IPS-18a (cell line): Measurements from ENCODE around the gene NAP1L1.

ENCODE experiments used
- H3K27ac ChIP-seq: one replicate; pipeline ENCODE4 v1.5.1; 2013; ENCODE audit warnings: low read length
- H3K27me3 ChIP-seq: one replicate; pipeline ENCODE4 v1.6.1; 2013; ENCODE audit warnings: mild to moderate bottlenecking, low read length; ENCODE audit not compliant: control insufficient read depth, insufficient read depth
- H3K36me3 ChIP-seq: one replicate; pipeline ENCODE4 v1.6.1; 2013; ENCODE audit warnings: low read depth, low read length; ENCODE audit not compliant: control insufficient read depth
- H3K4me1 ChIP-seq: one replicate; pipeline ENCODE4 v1.6.1; 2013; ENCODE audit warnings: low read depth, low read length; ENCODE audit not compliant: control insufficient read depth
- H3K4me3 ChIP-seq: one replicate; pipeline ENCODE4 v1.5.1; 2013; ENCODE audit warnings: low read length
- H3K9ac ChIP-seq: one replicate; pipeline ENCODE4 v1.6.1; 2013; ENCODE audit warnings: mild to moderate bottlenecking, low read length, moderate library complexity
- H3K9me3 ChIP-seq: one replicate; pipeline ENCODE4 v1.6.1; 2013; ENCODE audit warnings: low read depth, low read length; ENCODE audit not compliant: control insufficient read depth

The NAP1L1 gene

GRCh38 chr12:76013603-76014002 is 70.9 kb downstream of the NAP1L1 start:
- Histone ChIP-seq H3K9me3 (no peaks in the 10 kb centered on the region), H3K36me3 (no peaks in the 10 kb centered on the region), H3K9ac (no peak overlapping the region), H3K27ac (no peak overlapping the region), H3K4me1 (peaks cover 11% of the 10 kb centered on the region), H3K27me3 (no peaks in the 10 kb centered on the region), H3K4me3 (no peak overlapping the region)

DNA sequence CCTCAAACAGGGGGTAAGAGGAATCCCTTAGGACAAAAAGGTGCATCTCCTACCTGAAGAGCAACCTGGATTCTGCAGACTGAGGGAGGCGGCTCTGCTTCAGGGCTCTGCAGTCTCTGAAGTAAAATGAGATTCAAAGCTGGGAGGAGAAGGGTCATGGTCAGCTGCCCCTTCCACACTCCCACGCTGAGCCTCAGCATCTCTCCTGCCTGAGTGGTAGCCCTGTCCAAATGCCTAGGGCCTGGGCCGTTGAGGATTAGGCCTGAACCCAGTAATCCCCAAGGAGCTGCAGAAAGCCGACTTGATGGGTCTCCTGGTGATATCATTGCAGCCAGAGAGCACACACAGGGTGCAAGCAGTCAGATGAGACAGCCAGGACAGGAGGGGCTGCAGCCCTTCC is 71.8 kb downstream of the NAP1L1 start:
- Histone ChIP-seq H3K27me3 (no peaks in the 10 kb centered on the region), H3K4me3 (no peak overlapping the region), H3K27ac (no peak overlapping the region), H3K9ac (no peak overlapping the region), H3K36me3 (no peaks in the 10 kb centered on the region), H3K9me3 (no peaks in the 10 kb centered on the region), H3K4me1 (peaks cover 6% of the 10 kb centered on the region)

DNA sequence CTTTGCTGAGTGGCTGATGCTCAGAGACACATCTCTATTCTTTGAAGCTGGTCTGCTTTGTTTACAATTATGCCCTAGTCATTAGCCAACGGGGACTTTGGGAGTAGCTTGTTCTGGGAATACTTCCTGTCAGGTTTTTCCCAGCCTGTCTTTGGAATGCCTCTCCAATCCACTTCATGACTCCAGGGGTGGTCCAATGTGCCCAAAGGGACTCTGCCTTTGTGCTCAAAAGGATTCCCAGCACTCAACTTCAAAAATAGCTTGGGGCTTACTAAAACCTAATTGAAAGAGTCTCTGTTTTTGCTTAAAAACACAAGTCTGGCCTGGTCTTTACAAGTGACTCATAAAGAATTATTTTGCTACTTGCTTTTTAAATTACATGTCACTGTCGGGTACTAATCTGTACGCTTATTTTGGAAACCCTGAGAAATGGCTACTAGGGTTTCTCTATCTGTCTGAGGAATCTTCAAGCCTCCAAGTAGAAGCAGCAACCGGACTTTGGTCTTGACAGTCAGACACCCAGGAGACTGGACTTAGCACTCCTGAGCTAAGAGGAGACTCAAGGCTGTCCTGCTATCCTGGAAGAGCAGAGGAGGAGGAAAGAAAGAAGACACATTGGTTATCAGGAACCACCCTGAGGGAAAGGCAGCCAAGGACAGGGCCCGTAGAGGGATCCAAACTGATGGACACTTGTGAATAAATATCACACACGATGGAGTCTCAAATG is 73.6 kb downstream of the NAP1L1 start:
- Histone ChIP-seq H3K36me3 (no peaks in the 10 kb centered on the region), H3K9ac (no peak overlapping the region), H3K4me3 (no peak overlapping the region), H3K4me1 (peaks cover 16% of the 10 kb centered on the region), H3K27me3 (no peaks in the 10 kb centered on the region), H3K27ac (no peak overlapping the region), H3K9me3 (no peaks in the 10 kb centered on the region)

DNA sequence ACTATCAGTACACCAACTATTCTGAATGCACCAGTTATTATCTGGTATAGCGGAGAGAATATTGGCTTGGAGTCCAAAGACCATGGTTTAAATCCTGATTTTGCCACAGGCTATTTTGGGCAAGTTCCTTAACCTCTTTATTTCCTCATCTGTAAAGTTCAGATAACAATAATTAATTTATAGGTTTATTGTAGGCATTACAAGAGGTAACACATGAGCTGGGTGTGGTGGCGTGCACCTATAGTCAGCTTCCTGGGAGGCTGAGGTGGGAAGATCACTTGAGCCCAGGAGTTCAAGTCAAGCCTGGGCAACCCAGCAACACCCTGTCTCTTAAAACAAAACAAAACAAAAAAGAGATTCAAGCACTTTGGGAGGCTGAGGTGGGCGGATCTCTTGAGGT is 76.1 kb downstream of the NAP1L1 start:
- no peaks in the 10 kb centered on the region for H3K9me3 ChIP-seq
- no peaks in the 10 kb centered on the region for H3K27me3 ChIP-seq
- H3K36me3 ChIP-seq, result no peaks in the 10 kb centered on the region
- H3K9ac ChIP-seq, result no peak overlapping the region
- H3K4me3 ChIP-seq, result no peak overlapping the region
- peaks cover 16% of the 10 kb centered on the region for H3K4me1 ChIP-seq
- H3K27ac ChIP-seq, result no peak overlapping the region

DNA sequence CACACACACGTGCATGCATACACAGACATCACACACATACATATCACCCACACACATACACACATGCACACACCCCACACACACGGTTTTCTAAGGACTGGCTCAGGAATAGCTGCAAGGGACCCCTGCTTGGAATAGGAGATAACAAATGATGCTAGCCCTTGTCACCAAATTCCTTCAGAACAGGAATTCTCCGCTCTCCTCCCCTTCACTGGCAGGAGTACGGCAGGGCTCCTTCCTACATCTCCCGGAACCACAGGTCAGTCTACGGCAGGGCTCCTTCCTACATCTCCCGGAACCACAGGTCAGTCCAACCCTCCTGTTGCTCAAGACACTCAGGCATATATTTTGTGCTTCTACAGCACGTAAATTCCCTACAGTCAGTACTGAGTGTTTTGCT is 76.8 kb downstream of the NAP1L1 start:
- Histone ChIP-seq H3K9me3 (no peaks in the 10 kb centered on the region), H3K27ac (no peak overlapping the region)

DNA sequence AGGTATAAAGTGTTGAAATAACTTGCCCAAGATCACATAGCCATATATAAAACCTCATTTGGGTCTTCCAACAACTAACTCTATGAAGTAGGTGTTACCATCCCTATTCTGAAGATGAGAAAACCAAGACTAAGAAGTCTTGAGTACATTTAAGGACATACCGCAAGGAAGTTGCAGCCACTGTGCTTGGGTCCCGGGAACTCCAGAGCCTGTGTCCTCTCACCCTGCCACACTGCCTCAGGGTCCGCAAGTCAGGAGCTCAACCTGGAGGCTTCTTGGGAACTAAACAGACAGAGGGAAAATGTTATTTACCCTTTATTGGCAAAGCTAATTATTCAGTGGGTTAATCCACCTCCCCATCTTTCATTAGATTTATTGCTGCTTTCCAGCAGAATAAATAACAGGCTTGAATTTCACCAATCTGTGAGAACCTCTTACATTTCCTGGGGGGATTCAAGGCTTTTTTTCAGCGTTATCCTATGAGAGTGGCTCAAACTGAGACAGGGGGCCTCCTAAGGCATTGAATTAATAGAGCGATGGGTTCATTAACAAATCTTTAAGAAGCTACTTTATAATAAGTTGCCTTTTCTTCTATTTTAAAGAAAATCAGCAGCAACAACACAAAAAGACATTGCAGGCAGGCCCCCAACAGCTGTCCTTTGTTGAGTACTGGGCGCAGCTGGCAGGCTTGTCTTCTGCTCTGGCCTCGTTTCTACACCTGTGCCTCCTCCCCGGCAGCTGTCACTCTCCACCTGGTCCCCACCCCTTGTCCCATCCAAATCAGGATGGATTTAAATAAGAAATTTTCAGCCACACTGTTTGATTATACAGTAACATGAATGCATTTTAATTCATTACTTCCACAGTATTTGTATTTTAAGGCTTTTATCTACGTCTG is 78.2 kb downstream of the NAP1L1 start:
- H3K4me1 ChIP-seq, result peaks cover 16% of the 10 kb centered on the region
- no peaks in the 10 kb centered on the region for H3K36me3 ChIP-seq
- no peaks in the 10 kb centered on the region for H3K27me3 ChIP-seq
- H3K9me3 ChIP-seq, result no peaks in the 10 kb centered on the region
- no peak overlapping the region for H3K27ac ChIP-seq
- no peak overlapping the region for H3K9ac ChIP-seq
- H3K4me3 ChIP-seq, result no peak overlapping the region

More for the DNA sequence above, 76.8 kb downstream of the NAP1L1 start:
- H3K27me3 ChIP-seq, result no peaks in the 10 kb centered on the region
- H3K36me3 ChIP-seq, result no peaks in the 10 kb centered on the region
- H3K4me1 ChIP-seq, result peaks cover 16% of the 10 kb centered on the region
- no peak overlapping the region for H3K9ac ChIP-seq
- no peak overlapping the region for H3K4me3 ChIP-seq

DNA sequence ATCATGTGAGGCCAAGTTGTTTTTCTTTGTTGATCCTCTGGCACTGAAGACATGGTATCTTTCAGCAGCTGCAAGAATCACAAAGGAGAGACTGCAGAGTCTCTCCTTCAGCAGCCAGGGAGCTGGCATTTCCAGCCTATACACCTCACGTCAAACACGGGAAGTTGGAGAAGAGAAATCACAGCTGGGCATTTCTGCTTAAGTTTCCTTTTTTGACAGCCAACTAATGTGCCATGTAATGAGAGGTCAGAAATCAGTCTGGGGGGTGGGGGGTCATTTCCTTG is 81.2 kb downstream of the NAP1L1 start:
- Histone ChIP-seq H3K27ac (no peak overlapping the region), H3K4me3 (no peak overlapping the region), H3K27me3 (no peaks in the 10 kb centered on the region), H3K9ac (no peak overlapping the region), H3K4me1 (peaks cover 12% of the 10 kb centered on the region), H3K36me3 (no peaks in the 10 kb centered on the region), H3K9me3 (no peaks in the 10 kb centered on the region)

- Histone ChIP-seq H3K9me3 (no peaks in the 10 kb centered on the region), H3K9ac (no peak overlapping the region), H3K4me1 (peaks cover 12% of the 10 kb centered on the region), H3K27ac (no peak overlapping the region), H3K4me3 (no peak overlapping the region), H3K36me3 (no peaks in the 10 kb centered on the region), H3K27me3 (no peaks in the 10 kb centered on the region)
Measured at GRCh38 chr12:76002598-76003354, 81.7 kb downstream of the NAP1L1 start.

GRCh38 chr12:75998292-75999063 is 86.0 kb downstream of the NAP1L1 start:
- H3K36me3 ChIP-seq, result no peaks in the 10 kb centered on the region
- no peaks in the 10 kb centered on the region for H3K27me3 ChIP-seq
- no peak overlapping the region for H3K27ac ChIP-seq
- no peaks in the 10 kb centered on the region for H3K4me1 ChIP-seq
- no peak overlapping the region for H3K4me3 ChIP-seq
- no peaks in the 10 kb centered on the region for H3K9me3 ChIP-seq
- H3K9ac ChIP-seq, result no peak overlapping the region

DNA sequence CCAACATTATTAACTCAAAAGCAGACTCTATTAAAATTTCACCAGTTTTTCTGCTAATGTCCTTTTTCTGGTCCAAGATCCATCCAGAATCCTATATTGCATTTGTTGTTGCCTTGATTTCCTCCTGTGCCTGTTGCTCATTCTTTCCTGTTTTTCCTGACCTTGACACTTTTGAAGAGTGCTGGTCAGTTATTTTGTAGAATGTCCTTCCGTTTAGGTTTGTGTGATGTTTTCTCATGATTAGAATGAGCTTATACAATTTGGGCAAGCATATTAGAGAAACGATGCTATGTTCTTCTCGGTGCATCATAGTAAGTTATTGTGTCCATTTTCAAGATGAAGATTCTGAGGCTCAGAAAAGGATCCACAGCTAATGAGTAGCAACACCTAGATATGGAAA is 86.8 kb downstream of the NAP1L1 start:
- H3K27me3 ChIP-seq, result no peaks in the 10 kb centered on the region
- H3K4me3 ChIP-seq, result no peak overlapping the region
- no peaks in the 10 kb centered on the region for H3K9me3 ChIP-seq
- no peak overlapping the region for H3K27ac ChIP-seq
- H3K36me3 ChIP-seq, result no peaks in the 10 kb centered on the region
- no peaks in the 10 kb centered on the region for H3K4me1 ChIP-seq
- no peak overlapping the region for H3K9ac ChIP-seq

- no peaks in the 10 kb centered on the region for H3K4me1 ChIP-seq
- no peak overlapping the region for H3K9ac ChIP-seq
- no peaks in the 10 kb centered on the region for H3K27me3 ChIP-seq
- no peak overlapping the region for H3K27ac ChIP-seq
- H3K9me3 ChIP-seq, result no peaks in the 10 kb centered on the region
- no peaks in the 10 kb centered on the region for H3K36me3 ChIP-seq
- no peak overlapping the region for H3K4me3 ChIP-seq
Measured at GRCh38 chr12:75996861-75997447, 87.5 kb downstream of the NAP1L1 start.
